UCSD-AML1 (cell line): ENCODE data around the gene SLC2A14.
A peak's percentile ranks its signal among the peaks of the same experiment; 100 is the strongest.
"Not testable (repeated sequence)": the region's sequence is repeated elsewhere in the genome, so short reads cannot be mapped to it uniquely, and the experiment has no call there.

Experiments used
- DNase-seq: peaks from one replicate; lab custom pipeline; 2025; ENCODE audit not compliant: unreplicated experiment; lab: John Stamatoyannopoulos, UW

SLC2A14 gene

GRCh38 chr12:7872566-7873319 is at the start of gene SLC2A14:
Gene SLC2A14 (minus strand): TSS chr12:7872915. CDS start chr12:7869880, 3,035 bp downstream.
- no peak for DNase-seq

- not testable (repeated sequence) for DNase-seq
Observed at GRCh38 chr12:7921181-7921580, 48.5 kb upstream of the SLC2A14 start.

- DNase-seq: not testable (repeated sequence)
Observed at GRCh38 chr12:7918268-7918590, 45.5 kb upstream of the SLC2A14 start.

- peak; percentile 15 for DNase-seq
Observed at GRCh38 chr12:7917392-7918267, 44.9 kb upstream of the SLC2A14 start.

GRCh38 chr12:7916936-7917335 is 44.2 kb upstream of the SLC2A14 start:
- DNase-seq: no peak

- no peak for DNase-seq
Observed at GRCh38 chr12:7915661-7916403, 43.1 kb upstream of the SLC2A14 start.

GRCh38 chr12:7910106-7910505 is 37.4 kb upstream of the SLC2A14 start:
- not testable (repeated sequence) for DNase-seq

GRCh38 chr12:7907009-7907408 is 34.3 kb upstream of the SLC2A14 start:
- peak; percentile 21 for DNase-seq

GRCh38 chr12:7906303-7906702 is 33.6 kb upstream of the SLC2A14 start:
- DNase-seq: not testable (repeated sequence)

- DNase-seq: not testable (repeated sequence)
Observed at GRCh38 chr12:7905600-7906125, 32.9 kb upstream of the SLC2A14 start.

GRCh38 chr12:7905071-7905470 is 32.4 kb upstream of the SLC2A14 start:
- no peak for DNase-seq

GRCh38 chr12:7902416-7902815 is 29.7 kb upstream of the SLC2A14 start:
- not testable (repeated sequence) for DNase-seq

GRCh38 chr12:7899755-7900154 is 27.0 kb upstream of the SLC2A14 start:
- no peak for DNase-seq

GRCh38 chr12:7896726-7897125 is 24.0 kb upstream of the SLC2A14 start:
- not testable (repeated sequence) for DNase-seq

GRCh38 chr12:7892186-7892980 is 19.7 kb upstream of the SLC2A14 start:
- no peak for DNase-seq

- DNase-seq: no peak
Observed at GRCh38 chr12:7884689-7885088, 12.0 kb upstream of the SLC2A14 start.

GRCh38 chr12:7881736-7882120 is 9.0 kb upstream of the SLC2A14 start:
- DNase-seq: not testable (repeated sequence)

- not testable (repeated sequence) for DNase-seq
Observed at GRCh38 chr12:7880952-7881735, 8.4 kb upstream of the SLC2A14 start.

GRCh38 chr12:7879246-7879645 is 6.5 kb upstream of the SLC2A14 start:
- DNase-seq: no peak

GRCh38 chr12:7877420-7877819 is 4.7 kb upstream of the SLC2A14 start:
- no peak for DNase-seq
